Measurements from ENCODE around the gene NBR1.
A peak's percentile ranks its signal among the peaks of the same experiment; 100 is the strongest.
"Not testable (repeated sequence)": the region's sequence is repeated elsewhere in the genome, so short reads cannot be mapped to it uniquely, and the experiment has no call there.

The NBR1 gene

DNA sequence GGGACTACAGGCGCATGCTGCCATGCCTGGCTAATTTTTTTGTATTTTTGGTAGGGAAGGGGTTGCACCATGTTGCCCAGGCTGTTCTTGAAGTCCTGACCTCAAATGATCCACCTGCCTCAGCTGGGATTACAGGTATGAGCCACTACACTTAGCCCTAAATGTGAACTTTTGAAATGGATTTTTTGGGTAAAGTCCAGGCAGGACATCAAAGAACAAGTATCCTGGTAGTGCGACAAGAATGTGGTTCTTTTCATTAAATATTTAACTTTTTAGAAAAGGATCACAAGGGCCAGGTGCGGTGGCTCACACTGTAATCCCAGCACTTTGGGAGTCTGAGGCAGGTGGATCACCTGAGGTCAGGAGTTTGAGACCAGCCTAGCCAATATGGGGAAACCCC is 15.3 kb upstream of the NBR1 start:
- no peak for DNase-seq

DNA sequence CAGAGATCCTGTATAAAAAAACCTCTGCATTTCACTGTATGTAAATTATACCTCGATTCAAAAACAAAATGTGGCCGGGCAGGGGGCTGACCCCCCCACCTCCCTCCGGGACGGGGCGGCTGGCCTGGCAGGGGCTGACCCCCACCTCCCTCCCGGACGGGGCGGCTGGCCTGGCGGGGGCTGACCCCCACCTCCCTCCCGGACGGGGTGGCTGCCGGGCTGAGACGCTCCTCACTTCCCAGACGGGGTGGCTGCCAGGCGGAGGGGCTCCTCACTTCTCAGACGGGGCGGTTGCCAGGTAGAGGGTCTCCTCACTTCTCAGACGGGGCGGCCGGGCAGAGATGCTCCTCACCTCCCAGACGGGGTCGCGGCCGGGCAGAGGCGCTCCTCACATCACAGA is 11.8 kb upstream of the NBR1 start:
- DNase-seq: not testable (repeated sequence)

GRCh38 chr17:43159957-43160356 is 11.1 kb upstream of the NBR1 start:
- DNase-seq: not testable (repeated sequence)

DNA sequence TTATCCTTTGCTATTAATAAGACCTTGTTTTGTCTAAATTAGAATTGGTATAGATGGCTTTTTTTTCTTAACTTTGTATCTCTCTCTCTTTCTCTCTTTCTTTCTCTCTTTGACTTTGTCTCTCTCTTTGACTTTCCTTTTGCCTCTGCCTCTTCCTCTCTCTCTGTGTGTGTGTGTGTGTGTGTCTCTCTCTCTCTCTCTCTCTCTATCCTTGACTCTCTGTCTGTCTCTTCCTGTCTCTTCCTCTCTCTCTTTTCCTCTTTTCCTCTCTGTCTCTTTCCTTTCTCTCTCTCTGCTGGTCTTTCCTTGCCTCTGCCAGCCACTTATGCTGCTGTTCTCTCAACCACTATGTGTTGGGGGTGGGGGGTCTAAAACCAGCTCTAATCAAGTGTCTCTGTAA is 5.0 kb upstream of the NBR1 start:
- not testable (repeated sequence) for DNase-seq

GRCh38 chr17:43169561-43170139 is 1.4 kb upstream of the NBR1 start:
- no peak for DNase-seq

- peak; percentile 99 for DNase-seq
Observed at GRCh38 chr17:43170140-43170765, 761 bp upstream of the NBR1 start.

DNA sequence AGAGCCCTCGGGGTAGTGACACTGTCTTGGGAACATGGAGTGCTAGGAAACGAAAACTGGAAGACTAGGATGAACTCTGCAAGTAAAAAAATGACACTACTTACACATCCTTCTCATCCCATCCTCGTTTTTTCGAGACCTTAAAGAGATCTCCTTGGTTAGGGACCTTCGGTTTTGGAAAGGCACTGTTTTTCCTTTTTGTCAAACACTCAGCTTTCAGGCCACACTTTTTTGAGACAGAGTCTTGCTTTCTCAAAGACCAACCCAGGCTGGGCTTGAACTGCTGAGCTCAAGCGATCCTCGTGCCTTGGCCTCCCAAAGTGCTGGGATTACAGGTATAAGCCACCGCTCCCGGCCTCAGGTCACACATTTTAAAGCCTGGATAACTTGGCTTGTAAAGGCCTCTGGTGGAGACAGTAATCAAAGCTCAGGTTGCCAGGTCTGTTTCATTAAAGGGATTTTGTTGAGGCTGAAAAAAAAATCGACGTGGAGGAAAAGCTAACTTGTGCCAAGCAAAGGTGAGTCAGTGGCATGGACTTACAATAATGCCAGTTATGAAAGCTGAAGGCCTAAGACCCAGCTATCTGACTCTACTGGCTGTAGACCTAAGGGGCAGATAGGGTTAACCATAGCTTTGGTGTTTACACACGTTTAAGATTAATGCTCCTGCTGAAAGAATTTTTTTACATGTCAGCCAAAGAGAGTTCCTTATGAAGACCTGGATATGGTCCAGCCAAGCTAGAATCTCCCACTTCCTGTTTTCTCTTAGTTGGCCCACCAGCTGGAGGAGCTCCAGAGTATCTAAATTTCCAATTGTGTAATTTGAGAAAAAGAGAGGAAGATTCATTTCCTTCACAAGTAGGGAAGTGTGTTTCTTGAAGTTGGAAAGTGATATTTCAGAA is 823 bp downstream of the NBR1 start:
- DNase-seq: peak; percentile 30

- no peak for DNase-seq
Observed at GRCh38 chr17:43175213-43176118, 4.5 kb downstream of the NBR1 start.

- DNase-seq: no peak
Observed at GRCh38 chr17:43176119-43176570, 5.1 kb downstream of the NBR1 start.

- DNase-seq: no peak
Observed at GRCh38 chr17:43183921-43184320, 12.9 kb downstream of the NBR1 start.

DNA sequence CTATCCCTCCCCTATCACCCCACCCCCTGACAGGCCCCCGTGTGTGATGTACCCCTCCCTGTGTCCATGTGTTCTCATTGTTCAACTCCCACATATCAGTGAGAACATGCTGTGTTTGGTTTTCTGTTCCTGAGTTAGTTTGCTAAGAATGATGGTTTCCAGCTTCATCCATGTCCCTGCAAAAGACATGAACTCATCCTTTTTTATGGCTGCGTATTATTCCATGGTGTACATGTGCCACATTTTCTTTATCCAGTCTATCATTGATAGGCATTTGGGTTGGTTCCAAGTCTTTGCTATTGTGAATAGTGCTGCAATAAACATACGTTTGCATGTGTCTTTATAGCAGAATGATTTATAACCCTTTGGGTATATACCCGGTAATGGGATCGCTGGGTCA is 15.6 kb downstream of the NBR1 start:
- DNase-seq: not testable (repeated sequence)

DNA sequence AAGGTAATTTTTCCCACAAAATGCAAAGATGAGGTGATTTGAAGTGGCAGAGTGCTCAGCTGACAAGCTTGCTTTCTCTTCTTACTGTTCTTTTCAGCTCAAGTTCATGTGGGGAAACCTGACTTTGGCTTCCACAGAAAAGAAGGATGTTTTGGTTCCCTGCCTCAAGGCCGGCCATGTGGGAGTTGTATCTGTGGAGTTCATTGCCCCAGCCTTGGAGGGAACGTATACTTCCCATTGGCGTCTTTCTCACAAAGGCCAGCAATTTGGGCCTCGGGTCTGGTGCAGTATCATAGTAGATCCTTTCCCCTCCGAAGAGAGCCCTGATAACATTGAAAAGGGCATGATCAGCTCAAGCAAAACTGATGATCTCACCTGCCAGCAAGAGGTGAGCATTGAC is 22.2 kb downstream of the NBR1 start:
- DNase-seq: no peak

- no peak for DNase-seq
Observed at GRCh38 chr17:43199633-43200032, 28.6 kb downstream of the NBR1 start.

GRCh38 chr17:43200127-43200526 is 29.1 kb downstream of the NBR1 start:
- DNase-seq: no peak

DNA sequence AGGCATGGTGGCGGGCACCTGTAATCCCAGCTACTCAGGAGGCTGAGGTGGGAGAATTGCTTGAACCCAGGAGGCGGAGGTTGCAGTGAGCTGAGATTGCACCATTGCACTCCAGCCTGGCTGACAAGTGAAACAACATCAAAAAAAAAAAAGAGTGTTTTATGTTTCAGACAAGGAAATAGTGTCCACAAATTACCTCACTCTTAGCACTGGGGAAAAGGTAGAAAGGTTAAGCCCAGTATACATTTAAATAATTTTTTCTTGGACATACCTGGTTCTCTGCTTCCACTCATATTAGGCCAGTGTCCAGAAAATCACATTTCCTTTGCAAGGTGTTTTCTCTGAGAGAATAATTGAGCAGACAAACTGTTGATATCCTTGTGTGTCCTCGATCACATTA is 32.0 kb downstream of the NBR1 start:
- DNase-seq: not testable (repeated sequence)

GRCh38 chr17:43210576-43210975 is 39.6 kb downstream of the NBR1 start:
- DNase-seq: no peak

- DNase-seq: no peak
Observed at GRCh38 chr17:43211123-43211479, 40.1 kb downstream of the NBR1 start.

DNA sequence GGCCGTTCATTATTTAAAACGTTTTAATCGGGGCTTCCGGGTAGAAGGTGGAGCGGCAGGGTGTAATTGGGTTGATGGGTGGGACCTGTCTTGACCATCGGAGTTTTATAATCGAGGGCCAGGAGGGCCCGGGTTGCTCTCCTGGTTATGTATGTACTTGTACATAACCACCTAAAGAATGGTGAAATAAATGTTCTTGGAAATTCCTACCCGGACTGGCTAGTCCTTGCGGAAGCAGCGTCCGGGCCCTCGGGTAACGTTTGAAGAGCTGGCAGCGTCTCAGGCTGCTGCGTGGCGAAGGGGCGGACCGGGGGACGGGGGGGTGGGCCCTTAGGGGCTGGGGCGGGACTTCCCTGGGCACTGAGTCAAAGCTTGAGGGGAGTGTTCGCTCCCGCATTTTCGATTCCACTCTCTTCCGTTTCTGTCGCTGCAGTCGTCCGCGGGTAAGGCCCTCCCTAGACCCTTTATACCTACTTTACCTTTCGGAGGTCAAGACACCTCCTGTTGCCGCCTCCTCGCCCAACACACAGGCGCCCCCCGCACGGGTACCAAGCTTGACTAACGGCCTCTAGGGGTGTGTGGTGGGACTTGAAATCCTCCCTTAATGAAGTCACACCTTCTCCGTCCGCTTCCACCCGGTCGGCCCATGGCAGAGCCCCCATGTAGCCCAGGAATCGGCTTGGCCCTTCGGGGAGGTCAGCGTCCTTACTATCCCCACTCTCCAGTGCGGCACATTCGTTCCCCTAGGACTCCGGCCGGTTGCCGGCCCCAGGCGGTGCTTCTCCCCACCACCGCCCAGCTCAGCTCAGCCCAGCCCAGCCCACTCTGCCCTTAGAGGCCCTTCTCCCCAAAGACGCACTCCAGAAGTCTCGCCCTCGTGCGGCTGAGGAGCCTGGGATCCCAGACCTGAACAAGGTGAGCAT is 40.7 kb downstream of the NBR1 start, which contains the start of gene TMEM106A:
TMEM106A (plus strand) TSS at position 396 of the 923 bp plus-strand sequence. CDS start 1,167 bp downstream, outside the sequence.
- no peak for DNase-seq

DNA sequence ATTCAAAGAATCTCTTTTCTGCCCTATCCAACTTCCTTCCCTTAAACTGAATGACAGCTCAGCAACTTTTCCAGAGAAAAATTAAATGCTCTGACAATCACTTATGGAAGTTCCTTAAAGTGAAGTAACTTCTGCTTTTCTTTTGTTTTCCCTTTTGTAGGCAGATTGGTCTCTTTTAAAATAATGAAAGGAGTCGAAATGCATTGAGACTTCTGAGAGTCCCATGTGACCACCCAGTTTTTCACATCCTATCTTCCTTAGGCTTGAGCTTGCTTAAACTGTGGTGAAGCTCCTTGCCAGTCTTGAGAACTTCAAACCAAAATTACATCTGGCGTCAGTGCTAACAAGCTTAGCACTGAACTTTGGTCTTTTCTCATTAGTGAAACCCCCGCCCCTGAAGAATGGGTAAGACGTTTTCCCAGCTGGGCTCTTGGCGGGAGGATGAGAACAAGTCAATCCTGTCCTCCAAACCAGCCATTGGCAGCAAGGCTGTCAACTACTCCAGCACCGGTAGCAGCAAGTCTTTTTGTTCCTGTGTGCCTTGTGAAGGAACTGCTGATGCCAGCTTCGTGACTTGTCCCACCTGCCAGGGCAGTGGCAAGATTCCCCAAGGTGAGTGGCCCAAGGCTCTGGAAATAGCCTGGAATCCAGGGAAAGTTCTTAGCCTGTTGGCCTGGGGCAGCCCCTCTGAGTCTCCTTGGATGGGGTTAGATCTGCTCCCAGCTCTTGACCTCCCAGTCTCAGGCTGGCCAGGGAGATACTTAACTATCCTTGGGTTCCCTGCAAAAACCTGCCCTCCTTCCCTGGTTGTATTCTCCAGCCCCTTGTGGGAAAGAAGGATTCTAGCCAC is 41.9 kb downstream of the NBR1 start:
- DNase-seq: no peak

- DNase-seq: no peak
Observed at GRCh38 chr17:43213545-43213944, 42.5 kb downstream of the NBR1 start.

- no peak for DNase-seq
Observed at GRCh38 chr17:43215341-43215740, 44.3 kb downstream of the NBR1 start.
